HCT116 (cell line): ENCODE measurements around the gene SFXN1. TPM values are rescaled to one million over a fixed set of nuclear protein-coding genes. Genes with fewer than 3 reads are reported as not detected.

Experiments
- ATAC-seq: fragments of 200-7000 bp; cut with Tn5 transposase; 2 replicates; pipeline ENCODE4 v1.9.1; 2020; ENCODE audit warnings: mild to moderate bottlenecking, moderate library complexity
- BruUV-seq: library from RNA; stranded (reverse); fragments of 400-500 nt; replicated peaks from 2 replicates; lab custom pipeline; 2021; lab: Mats Ljungman, UMichigan
- CTCF ChIA-PET: fragments of 300-600 bp; sonication (Branson Sonifier 250); formaldehyde crosslinking; loops from one replicate; lab custom pipeline; 2021; ENCODE audit warnings: antibody characterized with exemption; lab: Charles Lee
- POLR2A ChIA-PET: fragments of 300-600, 350-600 bp; sonication (Branson Sonifier 250); formaldehyde crosslinking; loops from one replicate; lab custom pipeline; 2021; ENCODE audit warnings: antibody characterized with exemption; lab: Charles Lee
- RAD21 ChIA-PET, 2 experiments: fragments of 300-600 bp; sonication (Branson Sonifier 250); formaldehyde crosslinking; loops; one replicate each; lab custom pipeline; 2023; ENCODE audit warnings: low total read pairs in 2 of 2; ENCODE audit not compliant: uncharacterized antibody in 2 of 2, unreplicated experiment in 2 of 2, low non-redundant PET in 1 of 2; lab: Charles Lee
- DNase-seq: peaks from one replicate; pipeline ENCODE4 v3.0.0-alpha.2; 2010; ENCODE audit warnings: low read depth, low spot score
- H2AFZ ChIP-seq: fragments of 200-600 bp; shearing (Covaris generic), sonication (generic); 2 replicates; pipeline ENCODE4 v1.6.1; 2017; ENCODE audit warnings: low read depth, mixed run types, mixed read lengths, antibody characterized with exemption, low read length; ENCODE audit not compliant: poor library complexity, severe bottlenecking
- H3K27ac ChIP-seq: 2 replicates; pipeline ENCODE4 v1.5.1; 2012; ENCODE audit warnings: low read depth, low read length
- H3K27me3 ChIP-seq: fragments of 200-600 bp; sonication (generic); 2 replicates; pipeline ENCODE4 v1.6.1; 2016; ENCODE audit warnings: mixed run types, low read length, mixed read lengths; ENCODE audit not compliant: insufficient read depth
- H3K36me3 ChIP-seq, 2 experiments: fragments of 200-500 bp in 1 of 2; fragments of 200-600 bp in 1 of 2; sonication (Bioruptor generic) in 1 of 2; sonication (generic) in 1 of 2; 2 replicates each; pipeline versions ENCODE4 v1.5.1 to v1.6.1; 2014 to 2016; ENCODE audit warnings: low read length in 2 of 2, inconsistent platforms in 1 of 2, mixed read lengths in 1 of 2, mixed run types in 1 of 2; ENCODE audit not compliant: insufficient read depth in 2 of 2, control insufficient read depth in 1 of 2
- H3K4me1 ChIP-seq, 2 experiments: fragments of 200-600 bp in 1 of 2; sonication (generic) in 1 of 2; 2 replicates each; pipeline versions ENCODE4 v1.5.1 to v1.6.1; 2012 to 2017; ENCODE audit warnings: low read length in 2 of 2, inconsistent platforms in 1 of 2, mild to moderate bottlenecking in 1 of 2, mixed read lengths in 1 of 2, mixed run types in 1 of 2, moderate library complexity in 1 of 2; ENCODE audit not compliant: insufficient read depth in 2 of 2, control insufficient read depth in 1 of 2
- H3K4me2 ChIP-seq: fragments of 200-600 bp; sonication (generic); 2 replicates; pipeline ENCODE4 v1.6.1; 2017; ENCODE audit warnings: mixed run types, low read length, mixed read lengths
- H3K4me3 ChIP-seq, 2 experiments: fragments of 200-600 bp in 1 of 2; sonication (generic) in 1 of 2; replicated peaks in 1 of 2; 2 replicates each; pipeline ENCODE4 v1.5.1; 2011 to 2016; ENCODE audit warnings: low read length in 2 of 2, control low read depth in 1 of 2, low read depth in 1 of 2, mild to moderate bottlenecking in 1 of 2, mixed read lengths in 1 of 2, mixed run types in 1 of 2
- H3K79me2 ChIP-seq: fragments of 200-600 bp; sonication (generic); 2 replicates; pipeline ENCODE4 v1.6.1; 2017; ENCODE audit warnings: mild to moderate bottlenecking, mixed run types, low read length, moderate library complexity, mixed read lengths; ENCODE audit not compliant: insufficient read depth
- H3K9ac ChIP-seq: fragments of 200-600 bp; sonication (generic); 2 replicates; pipeline ENCODE4 v1.6.1; 2016; ENCODE audit warnings: low read length, mixed read lengths
- H3K9me2 ChIP-seq: fragments of 200-600 bp; sonication (generic), shearing (Covaris generic); 2 replicates; pipeline ENCODE4 v1.6.1; 2017; ENCODE audit warnings: mixed run types, mild to moderate bottlenecking, moderate library complexity; ENCODE audit not compliant: insufficient read depth
- H3K9me3 ChIP-seq, 2 experiments: fragments of 200-500 bp in 1 of 2; fragments of 200-600 bp in 1 of 2; sonication (Bioruptor generic) in 1 of 2; sonication (generic) in 1 of 2; 2 replicates each; pipeline ENCODE4 v1.6.1; 2014 to 2017; ENCODE audit warnings: low read length in 2 of 2, mixed read lengths in 2 of 2, inconsistent platforms in 1 of 2, low read depth in 1 of 2, mild to moderate bottlenecking in 1 of 2, mixed run types in 1 of 2, moderate library complexity in 1 of 2; ENCODE audit not compliant: control insufficient read depth in 1 of 2, insufficient read depth in 1 of 2
- H4K20me1 ChIP-seq: fragments of 200-600 bp; sonication (generic), shearing (Covaris generic); 2 replicates; pipeline ENCODE4 v1.6.1; 2017; ENCODE audit warnings: mixed run types, mild to moderate bottlenecking, moderate library complexity; ENCODE audit not compliant: insufficient read depth
- CBX3 ChIP-seq: IDR thresholded peaks from 2 replicates; pipeline ENCODE4 v1.6.1; 2012; ENCODE audit warnings: low read depth
- CEBPB ChIP-seq: IDR thresholded peaks from 2 replicates; pipeline ENCODE4 v1.6.1; 2012; ENCODE audit warnings: low read depth
- EGR1 ChIP-seq: IDR thresholded peaks from 2 replicates; pipeline ENCODE4 v1.6.1; 2012; ENCODE audit warnings: low read depth
- ELF1 ChIP-seq: IDR thresholded peaks from 2 replicates; pipeline ENCODE4 v1.6.1; 2012; ENCODE audit warnings: low read depth, borderline replicate concordance
- EZH2 ChIP-seq: fragments of 200-600 bp; sonication (generic); IDR thresholded peaks from 2 replicates; pipeline ENCODE4 v1.6.1; 2017; ENCODE audit warnings: antibody characterized with exemption, mixed run types
- EZH2phosphoT487 ChIP-seq: fragments of 200-600 bp; IDR thresholded peaks from 2 replicates; pipeline ENCODE4 v1.6.1; 2018; ENCODE audit warnings: antibody characterized with exemption, borderline replicate concordance
- FOSL1 ChIP-seq: IDR thresholded peaks from 2 replicates; pipeline ENCODE4 v1.6.1; 2012; ENCODE audit warnings: low read depth
- JUND ChIP-seq: IDR thresholded peaks from 2 replicates; pipeline ENCODE4 v1.6.1; 2012
- POLR2A ChIP-seq: IDR thresholded peaks from 2 replicates; pipeline ENCODE4 v1.7.0; 2011; ENCODE audit warnings: borderline replicate concordance; ENCODE audit not compliant: insufficient read depth, insufficient read length; ENCODE audit errors: extremely low read depth
- POLR2AphosphoS5 ChIP-seq: IDR thresholded peaks from 2 replicates; pipeline ENCODE4 v1.6.1; 2011; ENCODE audit warnings: mild to moderate bottlenecking, low read depth, low read length, moderate library complexity
- RAD21 ChIP-seq: IDR thresholded peaks from 2 replicates; pipeline ENCODE4 v1.6.1; 2012; ENCODE audit warnings: low read depth, mild to moderate bottlenecking
- SIN3A ChIP-seq: IDR thresholded peaks from 2 replicates; pipeline ENCODE4 v1.6.1; 2012; ENCODE audit warnings: low read depth
- ZFX ChIP-seq: fragments of 450-650 bp; IDR thresholded peaks from 2 replicates; pipeline ENCODE4 v1.6.1; 2017
- ZNF274 ChIP-seq: fragments of 200-500 bp; sonication (Bioruptor generic); IDR thresholded peaks from 2 replicates; pipeline ENCODE4 v1.6.1; 2014; ENCODE audit warnings: mild to moderate bottlenecking, low read depth, low read length, inconsistent platforms
- intact Hi-C: fragments of 100-400 bp; cut with micrococcal nuclease; formaldehyde crosslinking; loops from 2 replicates; pipeline ENCODE4 v1.10.0; 2022
- total RNA-seq: library from RNA; stranded (reverse); gene quantifications from one replicate; pipeline ENCODE4 v1.2.1, GENCODE V29; 2021; ENCODE audit not compliant: unreplicated experiment
- TF ChIP-seq, protein P1 (sequence below): IDR thresholded peaks from 2 replicates; pipeline ENCODE4 v1.6.1; 2012
- TF ChIP-seq, protein P2 (sequence below): IDR thresholded peaks from 2 replicates; pipeline ENCODE4 v1.6.1; 2011; ENCODE audit warnings: mild to moderate bottlenecking, low read length, moderate library complexity; ENCODE audit not compliant: insufficient replicate concordance; ENCODE audit errors: extremely low read depth
- TF ChIP-seq, protein P3 (sequence below), 3 experiments: fragments of 200-600 bp in 1 of 3; sonication (generic) in 1 of 3; IDR thresholded peaks in 2 of 3; conservative IDR thresholded peaks in 1 of 3; 2 replicates each; pipeline ENCODE4 v1.5.1; 2012 to 2017; ENCODE audit warnings: low read depth in 2 of 3, low read length in 2 of 3, antibody characterized with exemption in 1 of 3, borderline replicate concordance in 1 of 3, control low read depth in 1 of 3, mild to moderate bottlenecking in 1 of 3, mixed read lengths in 1 of 3, mixed run types in 1 of 3, moderate library complexity in 1 of 3; ENCODE audit not compliant: insufficient read depth in 1 of 3

The SFXN1 gene
- total RNA-seq, 1 experiment from 2014 or later: 145 TPM

DNA sequence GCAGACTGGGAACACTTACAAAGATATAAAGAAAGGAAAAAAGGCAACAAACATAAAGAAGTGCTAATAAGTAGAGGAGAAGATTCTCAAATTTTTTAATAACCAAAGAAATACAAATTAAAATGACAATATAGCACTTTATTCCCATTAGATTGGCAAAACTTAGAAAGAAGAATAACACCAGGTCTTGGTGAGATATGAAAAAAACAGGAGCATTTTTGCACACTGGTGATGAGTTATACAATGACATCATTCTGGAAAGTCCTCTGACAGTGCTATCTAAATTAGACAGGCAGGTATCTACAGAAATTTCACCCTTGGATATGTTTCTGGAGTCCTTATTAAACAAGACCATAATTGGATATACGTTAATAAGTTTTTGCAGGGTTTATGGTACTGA is 9.5 kb upstream of the SFXN1 start:
- no peak overlapping the region for H3K4me3 ChIP-seq

More for the DNA sequence above, 9.5 kb upstream of the SFXN1 start:
- H3K36me3 ChIP-seq: no peaks in the 10 kb centered on the region
- intact Hi-C loops: no loop called here
- ChIA-PET CTCF (no interaction called here), POLR2A (no interaction called here), RAD21 (no interaction called here)
- no peak overlapping the region for H3K27ac ChIP-seq
- no peaks in the 10 kb centered on the region for H3K9me3 ChIP-seq
- no TSS peak for BruUV-seq
- no peak overlapping the region for H3K4me2 ChIP-seq
- TF ChIP-seq, protein P1, sequence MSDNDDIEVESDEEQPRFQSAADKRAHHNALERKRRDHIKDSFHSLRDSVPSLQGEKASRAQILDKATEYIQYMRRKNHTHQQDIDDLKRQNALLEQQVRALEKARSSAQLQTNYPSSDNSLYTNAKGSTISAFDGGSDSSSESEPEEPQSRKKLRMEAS: no peak
- TF ChIP-seq POLR2A (no peak), ZFX (no peak), FOSL1 (no peak), EZH2 (no peak), JUND (no peak), EZH2phosphoT487 (no peak), ZNF274 (no peak), ELF1 (no peak), CBX3 (no peak), SIN3A (no peak), CEBPB (no peak), EGR1 (no peak), POLR2AphosphoS5 (no peak), RAD21 (no peak)
- TF ChIP-seq, protein P2, sequence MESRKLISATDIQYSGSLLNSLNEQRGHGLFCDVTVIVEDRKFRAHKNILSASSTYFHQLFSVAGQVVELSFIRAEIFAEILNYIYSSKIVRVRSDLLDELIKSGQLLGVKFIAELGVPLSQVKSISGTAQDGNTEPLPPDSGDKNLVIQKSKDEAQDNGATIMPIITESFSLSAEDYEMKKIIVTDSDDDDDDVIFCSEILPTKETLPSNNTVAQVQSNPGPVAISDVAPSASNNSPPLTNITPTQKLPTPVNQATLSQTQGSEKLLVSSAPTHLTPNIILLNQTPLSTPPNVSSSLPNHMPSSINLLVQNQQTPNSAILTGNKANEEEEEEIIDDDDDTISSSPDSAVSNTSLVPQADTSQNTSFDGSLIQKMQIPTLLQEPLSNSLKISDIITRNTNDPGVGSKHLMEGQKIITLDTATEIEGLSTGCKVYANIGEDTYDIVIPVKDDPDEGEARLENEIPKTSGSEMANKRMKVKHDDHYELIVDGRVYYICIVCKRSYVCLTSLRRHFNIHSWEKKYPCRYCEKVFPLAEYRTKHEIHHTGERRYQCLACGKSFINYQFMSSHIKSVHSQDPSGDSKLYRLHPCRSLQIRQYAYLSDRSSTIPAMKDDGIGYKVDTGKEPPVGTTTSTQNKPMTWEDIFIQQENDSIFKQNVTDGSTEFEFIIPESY: no peak
- TF ChIP-seq, protein P3, sequence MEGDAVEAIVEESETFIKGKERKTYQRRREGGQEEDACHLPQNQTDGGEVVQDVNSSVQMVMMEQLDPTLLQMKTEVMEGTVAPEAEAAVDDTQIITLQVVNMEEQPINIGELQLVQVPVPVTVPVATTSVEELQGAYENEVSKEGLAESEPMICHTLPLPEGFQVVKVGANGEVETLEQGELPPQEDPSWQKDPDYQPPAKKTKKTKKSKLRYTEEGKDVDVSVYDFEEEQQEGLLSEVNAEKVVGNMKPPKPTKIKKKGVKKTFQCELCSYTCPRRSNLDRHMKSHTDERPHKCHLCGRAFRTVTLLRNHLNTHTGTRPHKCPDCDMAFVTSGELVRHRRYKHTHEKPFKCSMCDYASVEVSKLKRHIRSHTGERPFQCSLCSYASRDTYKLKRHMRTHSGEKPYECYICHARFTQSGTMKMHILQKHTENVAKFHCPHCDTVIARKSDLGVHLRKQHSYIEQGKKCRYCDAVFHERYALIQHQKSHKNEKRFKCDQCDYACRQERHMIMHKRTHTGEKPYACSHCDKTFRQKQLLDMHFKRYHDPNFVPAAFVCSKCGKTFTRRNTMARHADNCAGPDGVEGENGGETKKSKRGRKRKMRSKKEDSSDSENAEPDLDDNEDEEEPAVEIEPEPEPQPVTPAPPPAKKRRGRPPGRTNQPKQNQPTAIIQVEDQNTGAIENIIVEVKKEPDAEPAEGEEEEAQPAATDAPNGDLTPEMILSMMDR (IDR thresholded peaks at IDR 0.05 in 2 of 3, conservative IDR thresholded peaks at IDR 0.05 in 1 of 3; ENCODE audit: borderline replicate concordance in 1 of 3, insufficient read depth in 1 of 3, low read depth in 2 of 3, low read length in 2 of 3): no peak
- no peak overlapping the region for H3K9ac ChIP-seq
- ATAC-seq (no peak), DNase-seq (no peak)
- peaks cover 7% of the 10 kb centered on the region in 2 experiments; a peak in 2 of 4 replicates for H3K4me1 ChIP-seq
- no peaks in the 10 kb centered on the region for H3K27me3 ChIP-seq
- H3K9me2 ChIP-seq: no peaks in the 10 kb centered on the region
- H2AFZ ChIP-seq: no peak overlapping the region
- no peaks in the 10 kb centered on the region for H4K20me1 ChIP-seq
- no peaks in the 10 kb centered on the region for H3K79me2 ChIP-seq
